Measurements from ENCODE around the gene SMARCB1. TPM values are rescaled to one million over a fixed set of nuclear protein-coding genes. Genes with fewer than 3 reads are reported as not detected.

The SMARCB1 gene
- total and polyA plus RNA-seq, 8 donors = 52.4 to 166 (median 138) TPM

DNA sequence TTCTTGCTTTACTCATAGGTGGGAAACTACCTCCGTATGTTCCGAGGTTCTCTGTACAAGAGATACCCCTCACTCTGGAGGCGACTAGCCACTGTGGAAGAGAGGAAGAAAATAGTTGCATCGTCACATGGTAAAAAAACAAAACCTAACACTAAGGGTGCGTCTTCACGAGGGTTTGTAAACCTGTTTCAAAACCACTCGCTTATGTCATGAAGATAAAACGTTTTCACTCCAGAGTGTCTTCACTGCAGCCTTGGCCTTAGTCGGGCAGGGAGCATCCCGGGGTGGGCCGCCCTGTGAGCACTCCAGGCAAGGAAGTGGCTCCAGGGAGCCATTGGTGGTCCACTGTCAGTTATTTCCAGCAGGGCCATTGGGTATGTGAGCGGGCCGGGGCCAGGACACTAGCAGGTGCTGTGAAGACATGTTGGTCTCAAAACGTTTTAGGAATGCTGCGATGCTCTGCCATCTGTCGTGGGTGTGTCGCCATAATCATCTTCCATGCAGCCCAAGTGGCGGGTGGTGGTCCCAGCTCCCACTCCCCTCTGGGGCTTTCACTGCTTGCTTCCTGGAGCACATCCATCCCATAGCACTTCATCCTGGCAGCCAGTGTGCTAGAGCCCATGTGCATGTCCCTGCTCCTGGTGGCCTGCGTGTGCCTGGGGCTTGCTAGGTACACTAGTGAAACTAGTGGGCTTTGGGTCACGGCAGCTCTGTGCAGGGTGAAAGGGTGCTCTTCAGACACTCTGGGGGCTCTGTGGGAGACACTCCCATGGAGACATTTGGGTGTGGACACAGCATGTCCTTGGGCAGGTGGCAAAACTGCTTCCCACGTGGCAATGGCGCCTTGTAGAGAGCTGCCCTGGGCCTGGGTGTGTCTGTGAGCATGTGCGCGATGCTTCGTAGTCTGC lies 5.2 kb downstream of the SMARCB1 start:
- TF ChIP-seq, protein P1, sequence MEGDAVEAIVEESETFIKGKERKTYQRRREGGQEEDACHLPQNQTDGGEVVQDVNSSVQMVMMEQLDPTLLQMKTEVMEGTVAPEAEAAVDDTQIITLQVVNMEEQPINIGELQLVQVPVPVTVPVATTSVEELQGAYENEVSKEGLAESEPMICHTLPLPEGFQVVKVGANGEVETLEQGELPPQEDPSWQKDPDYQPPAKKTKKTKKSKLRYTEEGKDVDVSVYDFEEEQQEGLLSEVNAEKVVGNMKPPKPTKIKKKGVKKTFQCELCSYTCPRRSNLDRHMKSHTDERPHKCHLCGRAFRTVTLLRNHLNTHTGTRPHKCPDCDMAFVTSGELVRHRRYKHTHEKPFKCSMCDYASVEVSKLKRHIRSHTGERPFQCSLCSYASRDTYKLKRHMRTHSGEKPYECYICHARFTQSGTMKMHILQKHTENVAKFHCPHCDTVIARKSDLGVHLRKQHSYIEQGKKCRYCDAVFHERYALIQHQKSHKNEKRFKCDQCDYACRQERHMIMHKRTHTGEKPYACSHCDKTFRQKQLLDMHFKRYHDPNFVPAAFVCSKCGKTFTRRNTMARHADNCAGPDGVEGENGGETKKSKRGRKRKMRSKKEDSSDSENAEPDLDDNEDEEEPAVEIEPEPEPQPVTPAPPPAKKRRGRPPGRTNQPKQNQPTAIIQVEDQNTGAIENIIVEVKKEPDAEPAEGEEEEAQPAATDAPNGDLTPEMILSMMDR (IDR thresholded peaks at IDR 0.05) = no peak
- Histone ChIP-seq H3K27ac (no peak overlapping the region), H3K27me3 (no peaks in the 10 kb centered on the region), H3K9me3 (no peaks in the 10 kb centered on the region), H3K4me3 (no peak overlapping the region), H3K36me3 (peaks cover 0 to 55% of the 10 kb centered on the region in 2 donors), H3K4me1 (peaks cover 5 to 27% of the 10 kb centered on the region in 2 donors)
- no peak for ATAC-seq
- no peak for DNase-seq
- intact Hi-C loops (cut with DNase I) = no loop called here

DNA sequence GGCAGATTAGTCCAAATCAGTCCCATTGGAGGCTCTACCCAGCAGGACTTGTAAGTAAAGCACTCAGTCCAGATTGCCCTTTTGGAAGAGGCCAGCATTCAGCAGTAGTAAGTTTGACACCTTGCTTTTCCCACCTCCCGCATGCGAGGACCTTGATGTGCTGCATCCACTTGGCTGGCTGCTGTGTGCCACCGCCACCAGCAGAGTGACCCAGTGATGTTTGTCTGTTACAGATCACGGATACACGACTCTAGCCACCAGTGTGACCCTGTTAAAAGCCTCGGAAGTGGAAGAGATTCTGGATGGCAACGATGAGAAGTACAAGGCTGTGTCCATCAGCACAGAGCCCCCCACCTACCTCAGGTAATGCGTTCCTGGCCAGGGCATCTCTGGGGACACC lies 6.6 kb downstream of the SMARCB1 start:
- Histone ChIP-seq H3K4me3 (no peak overlapping the region), H3K9me3 (no peaks in the 10 kb centered on the region), H3K27ac (no peak overlapping the region), H3K36me3 (peaks cover 0 to 64% of the 10 kb centered on the region in 2 donors), H3K27me3 (no peaks in the 10 kb centered on the region), H3K4me1 (peaks cover 5 to 19% of the 10 kb centered on the region in 2 donors)
- DNase-seq (no peak), ATAC-seq (no peak)
- TF ChIP-seq, protein P1 (IDR thresholded peaks at IDR 0.05) = no peak
- intact Hi-C loops (cut with DNase I) = no loop called here

DNA sequence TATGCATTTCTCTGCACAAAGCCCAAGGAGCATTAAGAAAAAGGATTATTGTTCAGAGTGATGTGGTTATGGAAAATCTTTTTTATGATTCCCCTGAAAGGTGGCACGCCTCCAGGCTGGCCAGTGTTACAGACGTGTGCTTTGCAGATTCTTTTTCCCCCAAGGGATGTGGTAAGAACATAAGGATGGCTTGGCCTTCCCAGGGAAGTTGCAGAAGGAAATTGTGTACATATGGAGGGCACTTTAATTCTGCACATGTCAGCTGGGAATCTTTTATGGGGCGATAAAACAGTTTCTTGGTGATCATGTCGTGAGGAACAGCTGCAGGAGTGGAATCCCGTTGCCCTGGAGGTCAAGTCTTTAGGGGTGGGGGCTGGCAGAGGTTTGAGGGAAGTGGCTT lies 9.7 kb downstream of the SMARCB1 start:
- Histone ChIP-seq H3K9me3 (no peaks in the 10 kb centered on the region), H3K4me3 (no peak overlapping the region), H3K27me3 (no peaks in the 10 kb centered on the region), H3K4me1 (no peaks in the 10 kb centered on the region), H3K36me3 (peaks cover 0 to 93% of the 10 kb centered on the region in 2 donors), H3K27ac (no peak overlapping the region)
- intact Hi-C loops (cut with DNase I) = no loop called here
- TF ChIP-seq, protein P1 (IDR thresholded peaks at IDR 0.05) = no peak
- no peak for ATAC-seq
- no peak for DNase-seq

- no peaks in the 10 kb centered on the region for H3K27me3 ChIP-seq
- intact Hi-C loops (cut with DNase I) = no loop called here
- TF ChIP-seq, protein P1 (IDR thresholded peaks at IDR 0.05) = no peak
- H3K27ac ChIP-seq = no peak overlapping the region
- H3K4me1 ChIP-seq = no peaks in the 10 kb centered on the region
- H3K4me3 ChIP-seq = no peak overlapping the region
- H3K36me3 ChIP-seq = peaks cover 0 to 93% of the 10 kb centered on the region in 2 donors
- H3K9me3 ChIP-seq = no peaks in the 10 kb centered on the region
- DNase-seq = no peak
- ATAC-seq = no peak
Measured at GRCh38 chr22:23800297-23801237, 13.8 kb downstream of the SMARCB1 start.
